GM21825 (cell line): ENCODE results near the gene ARHGAP18.
A peak's percentile ranks its signal among the peaks of the same experiment; 100 is the strongest.

Source experiments
- ATAC-seq: cut with Tn5 transposase; IDR thresholded peaks from one replicate; pipeline ENCODE4 v1.9.1; 2021; ENCODE audit warnings: mild to moderate bottlenecking, moderate library complexity; ENCODE audit not compliant: unreplicated experiment

The ARHGAP18 gene

GRCh38 chr6:129709769-129710449 lies at the start of gene ARHGAP18:
ARHGAP18 (minus strand) TSS chr6:129710177; CDS start chr6:129710136, 41 bp downstream.
- ATAC-seq: peak; percentile 99

- no peak for ATAC-seq
Observed at GRCh38 chr6:129755787-129756186, 45.8 kb upstream of the ARHGAP18 start.

GRCh38 chr6:129754750-129755149 lies 44.8 kb upstream of the ARHGAP18 start:
- no peak for ATAC-seq

- no peak for ATAC-seq
Observed at GRCh38 chr6:129753422-129753821, 43.4 kb upstream of the ARHGAP18 start.

- no peak for ATAC-seq
Observed at GRCh38 chr6:129751384-129751783, 41.4 kb upstream of the ARHGAP18 start.

- ATAC-seq: no peak
Observed at GRCh38 chr6:129750360-129750759, 40.4 kb upstream of the ARHGAP18 start.

- ATAC-seq: peak; percentile 46
Observed at GRCh38 chr6:129749749-129750120, 39.8 kb upstream of the ARHGAP18 start.

GRCh38 chr6:129748901-129749748 lies 39.1 kb upstream of the ARHGAP18 start:
- ATAC-seq: no peak

GRCh38 chr6:129748212-129748900 lies 38.4 kb upstream of the ARHGAP18 start:
- ATAC-seq: peak; percentile 86

GRCh38 chr6:129747588-129748112 lies 37.7 kb upstream of the ARHGAP18 start:
- no peak for ATAC-seq

GRCh38 chr6:129744880-129745237 lies 34.9 kb upstream of the ARHGAP18 start:
- ATAC-seq: no peak

- ATAC-seq: peak; percentile 36
Observed at GRCh38 chr6:129744201-129744879, 34.4 kb upstream of the ARHGAP18 start.

- ATAC-seq: no peak
Observed at GRCh38 chr6:129740013-129740412, 30.0 kb upstream of the ARHGAP18 start.

GRCh38 chr6:129736105-129736504 lies 26.1 kb upstream of the ARHGAP18 start:
- ATAC-seq: no peak

GRCh38 chr6:129733290-129733689 lies 23.3 kb upstream of the ARHGAP18 start:
- ATAC-seq: no peak

- no peak for ATAC-seq
Observed at GRCh38 chr6:129732542-129732941, 22.6 kb upstream of the ARHGAP18 start.

- ATAC-seq: no peak
Observed at GRCh38 chr6:129732034-129732433, 22.1 kb upstream of the ARHGAP18 start.

GRCh38 chr6:129731428-129731827 lies 21.5 kb upstream of the ARHGAP18 start:
- no peak for ATAC-seq

GRCh38 chr6:129730477-129731165 lies 20.6 kb upstream of the ARHGAP18 start:
- peak; percentile 56 for ATAC-seq

- no peak for ATAC-seq
Observed at GRCh38 chr6:129726650-129727049, 16.7 kb upstream of the ARHGAP18 start.
